IPS DF 6.9 (cell line): ENCODE measurements around the gene RNF121.

Source experiments
- DNase-seq: peaks from one replicate; pipeline ENCODE4 v3.0.0-alpha.2; 2013; ENCODE audit warnings: low read depth, low spot score
- H3K27ac ChIP-seq: one replicate; pipeline ENCODE4 v1.5.1; 2013; ENCODE audit warnings: low read length, control low read depth
- H3K27me3 ChIP-seq: 2 replicates; pipeline ENCODE4 v1.6.1; 2013; ENCODE audit warnings: mild to moderate bottlenecking, low read length; ENCODE audit not compliant: control insufficient read depth, insufficient read depth
- H3K36me3 ChIP-seq: 2 replicates; pipeline ENCODE4 v1.6.1; 2013; ENCODE audit warnings: low read length; ENCODE audit not compliant: control insufficient read depth, insufficient read depth
- H3K4me1 ChIP-seq: 2 replicates; pipeline ENCODE4 v1.6.1; 2013; ENCODE audit warnings: low read length; ENCODE audit not compliant: control insufficient read depth, insufficient read depth
- H3K4me3 ChIP-seq: 2 replicates; pipeline ENCODE4 v1.5.1; 2013; ENCODE audit warnings: mild to moderate bottlenecking, low read length
- H3K9me3 ChIP-seq: 2 replicates; pipeline ENCODE4 v1.6.1; 2013; ENCODE audit warnings: low read length, inconsistent platforms; ENCODE audit not compliant: control insufficient read depth, insufficient read depth
- WGBS: extraction: QIAGEN DNeasy Blood & Tissue Kit; methylation state at CpG from one replicate; pipeline ENCODE4 v1.1.7; 2013; ENCODE audit warnings: mixed read lengths, missing lambda C conversion rate; ENCODE audit not compliant: insufficient read length, insufficient coverage; 5-methylcytosine and 5-hydroxymethylcytosine counted together

Gene RNF121

DNA sequence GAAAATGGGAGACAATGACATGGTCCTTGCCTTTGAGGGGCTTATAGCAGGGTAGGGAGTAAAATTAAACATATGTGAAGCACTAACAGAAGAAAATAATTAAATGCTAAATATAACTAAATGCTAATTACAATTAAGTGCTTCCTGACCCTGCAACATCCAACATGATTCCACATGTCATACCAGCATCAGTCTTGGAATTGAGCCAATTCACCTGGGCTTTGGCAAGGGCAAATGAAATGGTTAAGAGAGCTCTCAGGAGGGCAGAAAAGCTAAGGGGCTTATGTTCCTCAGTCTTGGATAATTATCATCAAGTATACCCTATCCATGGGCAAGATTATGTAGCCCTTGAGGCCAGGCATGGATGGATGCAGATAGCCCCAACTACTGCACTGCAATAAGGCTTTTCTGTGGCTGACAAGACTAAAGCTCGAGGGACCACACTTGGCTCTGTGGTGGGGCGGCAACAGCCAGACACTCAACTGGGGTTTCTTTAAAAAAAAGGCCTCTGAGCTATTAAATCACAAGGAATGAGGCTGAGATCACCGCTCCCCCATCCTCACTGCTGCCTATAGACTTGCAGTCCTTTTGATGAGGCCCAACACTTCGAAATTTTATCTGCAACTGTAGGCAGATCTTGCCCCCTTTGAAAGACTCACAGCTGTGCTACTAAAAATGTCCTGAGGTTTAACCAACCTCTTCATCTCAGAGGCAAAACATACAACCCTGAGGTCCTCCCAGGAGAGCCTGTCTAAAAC lies 108.9 kb downstream of the RNF121 start:
- Histone ChIP-seq H3K36me3 (no peaks in the 10 kb centered on the region), H3K4me3 (no peak overlapping the region), H3K27ac (no peak overlapping the region), H3K4me1 (peaks cover 5% of the 10 kb centered on the region; the same call in 1 of the 2 replicates), H3K9me3 (no peaks in the 10 kb centered on the region), H3K27me3 (no peaks in the 10 kb centered on the region)
- WGBS = no CpG with 5 or more reads among the region's 4 CpGs
- no peak for DNase-seq

DNA sequence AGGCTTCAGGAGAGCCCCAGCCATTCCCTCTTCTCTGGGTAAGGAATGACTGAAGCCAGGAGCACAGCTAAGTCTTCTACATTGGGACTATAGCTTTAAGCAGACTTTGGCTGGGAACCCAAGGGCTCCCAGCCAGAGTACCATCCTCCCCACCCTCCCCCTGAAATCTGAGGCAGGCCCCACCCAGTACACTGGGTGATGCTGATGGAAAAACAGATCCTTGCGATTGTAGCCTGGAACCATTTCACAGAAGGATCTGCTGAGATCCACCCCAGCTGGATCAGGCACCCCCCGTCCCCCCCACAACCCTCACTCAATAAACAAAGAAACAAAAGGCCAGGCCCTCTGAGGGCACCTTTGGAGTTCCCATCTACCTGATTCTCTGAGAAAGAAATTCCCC lies 109.6 kb downstream of the RNF121 start:
- H3K4me3 ChIP-seq = no peak overlapping the region
- H3K36me3 ChIP-seq = no peaks in the 10 kb centered on the region
- H3K9me3 ChIP-seq = no peaks in the 10 kb centered on the region
- H3K27me3 ChIP-seq = no peaks in the 10 kb centered on the region
- DNase-seq = no peak
- no peak overlapping the region for H3K27ac ChIP-seq
- peaks cover 5% of the 10 kb centered on the region; the same call in 1 of the 2 replicates for H3K4me1 ChIP-seq
- WGBS = no CpG with 5 or more reads among the region's 2 CpGs

DNA sequence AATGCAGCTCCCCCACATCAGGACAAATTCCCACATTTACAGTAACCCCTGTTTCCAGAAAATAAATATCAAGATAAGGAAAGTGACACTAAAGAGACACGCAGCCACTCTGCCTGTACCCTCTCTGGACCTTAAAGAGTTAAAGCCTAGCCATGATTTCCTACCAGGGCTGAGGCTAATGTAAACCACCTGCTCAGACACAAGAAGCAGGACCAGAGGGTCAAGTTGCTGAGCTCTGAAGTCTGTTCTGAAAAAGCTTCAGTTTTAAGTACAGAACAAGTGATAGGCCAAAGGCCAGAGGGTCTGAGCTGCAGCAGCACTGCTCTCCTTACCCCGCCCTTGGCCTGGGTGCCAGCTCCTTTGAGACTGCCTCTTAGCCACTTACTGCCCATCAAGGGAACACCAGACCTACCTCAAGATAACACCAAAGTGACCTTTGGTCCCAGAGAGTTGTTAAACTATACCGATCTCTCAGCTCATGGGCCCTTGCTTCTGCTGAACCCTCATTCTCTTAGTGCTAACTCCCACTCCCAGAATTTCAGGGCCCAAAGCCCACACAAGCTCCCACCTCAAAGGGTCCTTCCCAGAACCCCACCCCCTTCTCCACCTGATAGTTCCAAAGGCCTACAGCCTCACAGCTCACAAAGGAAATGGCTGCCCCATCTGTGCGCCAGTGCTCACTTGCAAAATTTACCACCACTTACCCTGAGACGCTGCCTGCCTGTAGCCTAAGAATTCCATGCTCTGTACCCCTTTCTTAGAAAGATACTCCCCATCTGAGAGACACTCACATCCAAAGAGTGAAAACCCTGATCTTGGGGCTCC lies 110.4 kb downstream of the RNF121 start:
- H3K4me3 ChIP-seq = no peak overlapping the region
- H3K36me3 ChIP-seq = no peaks in the 10 kb centered on the region
- DNase-seq = no peak
- no peak overlapping the region for H3K27ac ChIP-seq
- no peaks in the 10 kb centered on the region for H3K9me3 ChIP-seq
- no peaks in the 10 kb centered on the region for H3K27me3 ChIP-seq
- H3K4me1 ChIP-seq = peaks cover 5% of the 10 kb centered on the region; the same call in 1 of the 2 replicates
- WGBS = no CpG with 5 or more reads among the region's 5 CpGs

DNA sequence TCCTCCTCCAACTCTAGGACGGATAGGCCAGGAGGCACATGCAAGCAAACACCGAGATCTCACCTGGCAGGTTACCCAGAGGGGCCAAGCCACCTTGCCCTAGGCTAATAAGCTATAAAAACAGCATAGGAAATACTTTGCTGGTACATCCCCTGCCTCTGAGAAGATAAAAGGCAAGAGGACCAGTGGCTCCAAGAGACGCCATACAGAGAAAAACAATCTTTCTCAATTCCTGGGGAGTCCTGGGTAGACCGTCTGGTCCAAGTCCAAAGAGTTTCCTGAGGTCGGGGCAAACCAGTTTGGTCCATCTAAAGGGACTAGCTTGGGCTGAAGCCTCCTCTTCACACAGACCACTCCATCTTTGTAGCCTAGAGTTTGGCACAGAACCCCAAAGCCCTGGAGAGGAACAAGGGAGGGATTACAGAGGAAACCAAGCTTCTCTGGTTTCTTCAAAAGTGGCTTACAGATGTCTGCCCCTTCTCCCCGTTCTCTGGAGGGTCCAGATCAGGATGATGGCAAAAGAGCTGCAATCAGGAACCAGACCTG lies 111.1 kb downstream of the RNF121 start:
- H3K9me3 ChIP-seq = no peaks in the 10 kb centered on the region
- peaks cover 5% of the 10 kb centered on the region; the same call in 1 of the 2 replicates for H3K4me1 ChIP-seq
- no peak overlapping the region for H3K27ac ChIP-seq
- no CpG with 5 or more reads among the region's 6 CpGs for WGBS
- no peak overlapping the region for H3K4me3 ChIP-seq
- H3K36me3 ChIP-seq = no peaks in the 10 kb centered on the region
- DNase-seq = no peak
- H3K27me3 ChIP-seq = no peaks in the 10 kb centered on the region

DNA sequence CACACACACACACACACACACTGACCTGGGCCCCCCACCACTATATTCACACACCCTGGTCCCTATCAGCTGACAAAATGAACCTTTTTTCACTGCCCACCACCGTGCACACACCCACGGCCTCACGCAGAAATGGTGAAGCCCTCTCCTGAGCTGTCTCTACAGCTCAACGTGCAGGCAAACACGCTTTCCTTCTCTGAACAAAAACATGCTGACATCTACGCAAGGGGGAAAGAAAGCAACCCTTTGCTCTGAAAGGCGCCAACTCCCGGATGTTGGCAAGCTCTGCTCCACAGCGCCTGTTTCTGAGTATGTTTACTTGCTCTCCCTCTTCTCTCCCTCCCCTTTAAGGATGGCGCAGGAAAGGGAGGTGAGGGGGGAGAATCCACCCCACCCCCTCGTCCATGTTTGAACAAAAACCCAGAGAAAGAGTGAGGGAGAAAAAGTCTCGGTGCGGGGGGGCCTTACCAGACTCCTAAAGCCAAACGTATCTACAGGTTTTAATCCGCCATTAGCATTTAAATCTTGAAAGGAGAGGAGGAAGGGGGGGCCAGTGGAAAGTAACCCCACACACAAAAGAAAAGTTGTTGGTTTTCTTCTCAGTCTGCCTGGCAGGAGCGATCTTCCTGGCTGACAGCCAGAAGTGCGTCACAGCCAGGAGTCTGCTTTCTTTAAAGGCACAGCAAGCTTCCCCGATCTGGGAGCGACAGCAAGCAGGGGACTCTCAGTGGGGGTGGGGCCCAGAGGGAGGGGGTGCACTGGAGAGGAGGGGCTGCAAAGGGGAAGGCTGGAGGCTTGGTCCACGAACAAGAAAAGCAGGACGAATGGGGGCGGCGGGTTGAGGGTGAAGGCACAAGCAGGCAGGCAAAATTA lies 111.9 kb downstream of the RNF121 start:
- Histone ChIP-seq H3K27me3 (no peaks in the 10 kb centered on the region), H3K9me3 (no peaks in the 10 kb centered on the region), H3K36me3 (no peaks in the 10 kb centered on the region), H3K27ac (no peak overlapping the region), H3K4me3 (peak overlapping the region; percentile 4; the same call in 1 of the 2 replicates), H3K4me1 (peaks cover 5% of the 10 kb centered on the region; the same call in 1 of the 2 replicates)
- peak; percentile 43 for DNase-seq
- no CpG with 5 or more reads among the region's 23 CpGs for WGBS

DNA sequence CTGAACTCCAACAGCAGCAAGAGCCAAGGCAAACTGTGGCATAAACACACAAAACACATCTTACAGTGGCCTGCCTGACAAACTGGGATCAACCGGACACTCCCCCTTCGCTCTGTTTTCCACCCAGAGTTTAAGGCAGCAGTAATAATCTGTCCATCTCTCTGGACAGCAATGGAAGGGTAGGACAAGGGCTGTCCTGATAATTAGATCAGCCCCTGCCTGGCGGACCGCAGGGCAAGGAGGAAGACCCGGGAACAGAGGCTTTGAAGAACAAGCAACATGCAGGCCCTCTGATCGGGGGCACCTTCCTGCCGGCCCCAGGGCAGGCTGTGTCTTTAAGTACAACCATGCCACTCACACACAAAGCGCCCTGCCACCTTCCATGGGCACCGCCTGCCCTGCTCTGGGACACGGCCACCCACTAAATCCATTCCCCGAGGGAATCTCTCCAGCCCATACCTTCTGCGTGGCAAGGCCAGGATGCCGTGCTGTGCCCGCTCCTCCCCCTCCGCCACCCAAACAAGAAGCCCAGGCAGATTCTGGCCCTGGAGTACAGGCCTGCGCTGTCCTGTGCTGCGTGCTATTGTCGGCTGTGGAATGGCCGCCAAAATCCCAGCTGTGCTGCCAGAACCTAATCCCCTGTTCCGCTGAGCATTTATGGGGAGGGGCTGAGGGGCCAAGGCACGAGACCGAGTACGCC lies 112.7 kb downstream of the RNF121 start:
- DNase-seq = no peak
- Histone ChIP-seq H3K4me3 (peak overlapping the region; percentile 4; the same call in 1 of the 2 replicates), H3K27ac (no peak overlapping the region), H3K9me3 (no peaks in the 10 kb centered on the region), H3K36me3 (no peaks in the 10 kb centered on the region), H3K27me3 (no peaks in the 10 kb centered on the region), H3K4me1 (peaks cover 5% of the 10 kb centered on the region; the same call in 1 of the 2 replicates)
- WGBS = no CpG with 5 or more reads among the region's 23 CpGs

DNA sequence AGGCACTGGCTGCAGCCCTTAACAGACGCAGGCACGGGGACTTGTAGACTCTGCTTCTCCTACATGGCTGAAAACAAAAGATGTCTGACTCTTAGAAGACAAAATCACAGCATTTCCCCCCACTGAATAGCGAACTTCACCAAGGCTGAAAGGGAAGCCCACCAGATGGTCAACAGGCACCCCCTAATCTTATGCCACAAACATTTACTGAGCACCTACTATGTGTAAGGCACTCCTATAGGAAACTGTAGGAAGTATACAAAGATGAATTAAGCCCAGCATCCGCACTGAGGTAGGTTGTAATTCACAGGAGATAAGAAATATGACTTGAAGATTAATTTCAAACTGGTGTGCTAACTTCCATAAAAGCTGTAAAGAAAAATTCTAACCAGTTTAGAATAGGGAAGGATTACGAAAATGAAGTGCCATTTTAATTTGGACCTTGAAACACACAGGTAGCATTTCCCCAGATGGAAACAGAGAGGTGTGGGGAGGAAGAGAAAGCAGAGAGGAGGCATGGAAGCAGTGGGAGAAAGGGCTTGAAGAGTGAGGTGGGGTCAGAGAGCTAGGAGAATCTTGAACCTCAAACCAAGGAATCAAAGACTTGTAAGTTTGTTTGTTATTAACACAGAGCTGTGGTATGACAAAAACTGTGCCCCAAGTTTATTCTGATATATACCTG lies 113.4 kb downstream of the RNF121 start:
- no peaks in the 10 kb centered on the region for H3K9me3 ChIP-seq
- H3K4me3 ChIP-seq = no peak overlapping the region
- no peaks in the 10 kb centered on the region for H3K27me3 ChIP-seq
- no peak overlapping the region for H3K27ac ChIP-seq
- DNase-seq = no peak
- no peaks in the 10 kb centered on the region for H3K36me3 ChIP-seq
- H3K4me1 ChIP-seq = peaks cover 5% of the 10 kb centered on the region; the same call in 1 of the 2 replicates
- no CpG with 5 or more reads among the region's 5 CpGs for WGBS

DNA sequence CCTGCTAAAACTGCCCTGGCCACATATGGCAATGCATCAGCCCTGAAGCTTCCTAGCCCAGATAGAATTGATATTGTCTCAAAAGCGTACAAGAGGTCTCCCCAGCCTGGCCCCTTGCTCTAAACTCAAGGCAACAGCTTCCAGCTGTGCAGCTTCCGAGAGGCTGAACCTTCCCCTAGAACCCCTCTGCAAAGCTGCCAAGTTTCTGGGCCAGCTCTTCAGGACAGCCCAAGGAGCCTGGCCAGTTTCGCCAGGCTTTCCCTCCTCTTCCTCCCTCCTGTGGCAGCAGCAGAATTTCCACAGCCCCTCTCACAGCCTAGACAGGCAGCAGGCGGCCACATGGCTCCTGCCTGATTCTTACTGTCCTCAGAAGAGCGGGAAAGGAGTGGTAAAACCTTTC lies 117.0 kb downstream of the RNF121 start:
- no peaks in the 10 kb centered on the region for H3K36me3 ChIP-seq
- no CpG with 5 or more reads among the region's 5 CpGs for WGBS
- H3K27me3 ChIP-seq = no peaks in the 10 kb centered on the region
- H3K27ac ChIP-seq = no peak overlapping the region
- no peaks in the 10 kb centered on the region for H3K9me3 ChIP-seq
- no peak for DNase-seq
- no peaks in the 10 kb centered on the region for H3K4me1 ChIP-seq
- H3K4me3 ChIP-seq = no peak overlapping the region
